Astrocyte of the spinal cord (primary cell): ENCODE measurements around the gene SUGT1.
"Not testable (repeated sequence)": the region's sequence is repeated elsewhere in the genome, so short reads cannot be mapped to it uniquely, and the experiment has no call there.

Experiments used
- DNase-seq: peaks from one replicate; pipeline ENCODE4 v3.0.0; 2011; ENCODE audit warnings: low read depth, low spot score
- H3K4me3 ChIP-seq: 2 replicates; pipeline ENCODE4 v1.5.1; 2011; ENCODE audit warnings: low read depth, mild to moderate bottlenecking, low read length, moderate library complexity
- CTCF ChIP-seq: IDR thresholded peaks from 2 replicates; pipeline ENCODE4 v1.5.1; 2012; ENCODE audit warnings: low read depth, mild to moderate bottlenecking, low read length, inconsistent platforms
- in situ Hi-C: cut with HindIII; loops from 2 replicates; pipeline ENCODE4 v1.10.0; 2017; ENCODE audit warnings: low sequenced_read_pairs

The SUGT1 gene

GRCh38 chr13:52673465-52673864, 20.8 kb downstream of the SUGT1 start:
- H3K4me3 ChIP-seq, result no peak overlapping the region
- no peak for DNase-seq
- TF ChIP-seq CTCF, result no peak
- in situ Hi-C loops, result no loop called here

- in situ Hi-C loops, result no loop called here
- no peak overlapping the region for H3K4me3 ChIP-seq
- DNase-seq, result no peak
- TF ChIP-seq CTCF, result no peak
These were observed 25.2 kb downstream of the SUGT1 start for GRCh38 chr13:52677823-52678222.

- DNase-seq, H3K4me3 ChIP-seq, in situ Hi-C loops: not testable (repeated sequence)
These were observed 33.2 kb downstream of the SUGT1 start for GRCh38 chr13:52685806-52686205.

- no peak for DNase-seq
- H3K4me3 ChIP-seq, result no peak overlapping the region
- no peak for TF ChIP-seq CTCF
- in situ Hi-C loops, result no loop called here
These were observed 33.7 kb downstream of the SUGT1 start for GRCh38 chr13:52686376-52686775.

GRCh38 chr13:52695856-52696255, 43.2 kb downstream of the SUGT1 start:
- in situ Hi-C loops, result no loop called here
- no peak overlapping the region for H3K4me3 ChIP-seq
- DNase-seq, result peak; percentile 18
- no peak for TF ChIP-seq CTCF

- no peak for TF ChIP-seq CTCF
- in situ Hi-C loops, result no loop called here
- H3K4me3 ChIP-seq, result no peak overlapping the region
- no peak for DNase-seq
These were observed 43.9 kb downstream of the SUGT1 start for GRCh38 chr13:52696566-52696965.

GRCh38 chr13:52701728-52702465, 49.3 kb downstream of the SUGT1 start:
- TF ChIP-seq CTCF, result no peak
- in situ Hi-C loops, result no loop called here
- no peak for DNase-seq
- H3K4me3 ChIP-seq, result no peak overlapping the region
